SK-N-SH (cell line): Measurements from ENCODE around the gene OTUD4. TPM values are rescaled to one million over a fixed set of nuclear protein-coding genes. Genes with fewer than 3 reads are reported as not detected.

Source experiments
- CTCF ChIA-PET: fragments of 300-600, 350-600 bp; formaldehyde crosslinking; extraction: SDS; loops from one replicate; lab custom pipeline; 2021; lab: Yijun Ruan, JAX
- POLR2A ChIA-PET: fragments of 350-600 bp; sonication (Branson Sonifier 250); formaldehyde crosslinking; extraction: SDS; loops from one replicate; lab custom pipeline; 2020; ENCODE audit warnings: antibody characterized with exemption, inconsistent platforms; lab: Yijun Ruan, JAX
- DNase-seq: peaks from one replicate; pipeline ENCODE4 v3.0.0; 2012
- H2AFZ ChIP-seq: fragments of 200-600 bp; sonication (generic); 2 replicates; pipeline ENCODE4 v1.8.1; 2016; ENCODE audit warnings: antibody characterized with exemption, mild to moderate bottlenecking, low read depth
- H3F3A ChIP-seq: fragments of 200-600 bp; sonication (generic); replicated peaks from 2 replicates; pipeline ENCODE3; 2016; ENCODE audit warnings: antibody characterized with exemption, mild to moderate bottlenecking; ENCODE audit not compliant: insufficient read depth
- H3K27ac ChIP-seq, 2 experiments: fragments of 200-500 bp in 1 of 2; fragments of 200-600 bp in 1 of 2; sonication (Bioruptor generic) in 1 of 2; sonication (generic), shearing (Covaris generic) in 1 of 2; 2 replicates each; pipeline versions ENCODE4 v1.5.1 to v1.6.1; 2014 to 2016; ENCODE audit warnings: low read depth in 2 of 2, inconsistent platforms in 1 of 2, low read length in 1 of 2, mild to moderate bottlenecking in 1 of 2, mixed read lengths in 1 of 2
- H3K27me3 ChIP-seq: fragments of 200-600 bp; sonication (generic), shearing (Covaris generic); 2 replicates; pipeline ENCODE4 v1.6.1; 2016; ENCODE audit warnings: mixed run types; ENCODE audit not compliant: insufficient read depth
- H3K36me3 ChIP-seq, 2 experiments: fragments of 200-500 bp in 1 of 2; fragments of 200-600 bp in 1 of 2; sonication (Bioruptor generic) in 1 of 2; sonication (generic) in 1 of 2; replicated peaks in 1 of 2; 2 replicates each; pipeline versions ENCODE3 to v1.5.1; 2014 to 2016; ENCODE audit warnings: low read length in 1 of 2, mild to moderate bottlenecking in 1 of 2; ENCODE audit not compliant: insufficient read depth in 2 of 2, control insufficient read depth in 1 of 2
- H3K4me1 ChIP-seq, 2 experiments: fragments of 200-500 bp in 1 of 2; fragments of 200-600 bp in 1 of 2; sonication (Bioruptor generic) in 1 of 2; sonication (generic), shearing (Covaris generic) in 1 of 2; 2 replicates each; pipeline versions ENCODE4 v1.5.1 to v1.6.1; 2014 to 2016; ENCODE audit warnings: low read depth in 1 of 2, low read length in 1 of 2, mixed run types in 1 of 2; ENCODE audit not compliant: insufficient read depth in 2 of 2, control insufficient read depth in 1 of 2
- H3K4me2 ChIP-seq: fragments of 200-600 bp; sonication (generic), shearing (Covaris generic); 2 replicates; pipeline ENCODE4 v1.6.1; 2017; ENCODE audit warnings: mixed run types
- H3K4me3 ChIP-seq, 2 experiments: fragments of 200-500 bp in 1 of 2; fragments of 200-600 bp in 1 of 2; sonication (Bioruptor generic) in 1 of 2; sonication (generic), shearing (Covaris generic) in 1 of 2; 2 replicates each; pipeline versions ENCODE4 v1.5.1 to v1.8.1; 2014 to 2016; ENCODE audit warnings: low read depth in 2 of 2, inconsistent platforms in 1 of 2, low read length in 1 of 2, mild to moderate bottlenecking in 1 of 2, mixed read lengths in 1 of 2, moderate library complexity in 1 of 2
- H3K79me2 ChIP-seq: fragments of 200-600 bp; sonication (generic); 2 replicates; pipeline ENCODE4 v1.8.1; 2017; ENCODE audit warnings: mild to moderate bottlenecking; ENCODE audit not compliant: insufficient read depth
- H3K9ac ChIP-seq: fragments of 200-600 bp; sonication (generic); 2 replicates; pipeline ENCODE4 v1.6.1; 2017; ENCODE audit warnings: mixed run types
- H3K9me2 ChIP-seq: fragments of 200-600 bp; sonication (generic); 2 replicates; pipeline ENCODE4 v1.6.1; 2017; ENCODE audit warnings: mixed run types
- H3K9me3 ChIP-seq: fragments of 200-600 bp; sonication (generic); 2 replicates; pipeline ENCODE4 v1.6.1; 2017; ENCODE audit warnings: mixed run types, mild to moderate bottlenecking, moderate library complexity
- H4K20me1 ChIP-seq: fragments of 200-600 bp; sonication (generic); 2 replicates; pipeline ENCODE4 v1.6.1; 2017; ENCODE audit warnings: mild to moderate bottlenecking, mixed run types; ENCODE audit not compliant: insufficient read depth
- CHD2 ChIP-seq: fragments of 150-350 bp; IDR thresholded peaks from 2 replicates; pipeline ENCODE4 v1.6.1; 2018; ENCODE audit warnings: low read length; ENCODE audit not compliant: partially characterized antibody
- ELF1 ChIP-seq: IDR thresholded peaks from 2 replicates; pipeline ENCODE4 v1.4.0; 2012
- EP300 ChIP-seq, 2 experiments: IDR thresholded peaks; 2 replicates each; pipeline versions ENCODE4 v1.4.0 to v1.6.1; 2012; ENCODE audit warnings: borderline replicate concordance in 1 of 2, low read depth in 1 of 2, low read length in 1 of 2
- RAD21 ChIP-seq: IDR thresholded peaks from 2 replicates; pipeline ENCODE4 v1.6.1; 2012; ENCODE audit warnings: mild to moderate bottlenecking, low read length
- RCOR1 ChIP-seq: fragments of 150-350 bp; IDR thresholded peaks from 2 replicates; pipeline ENCODE4 v1.6.1; 2017; ENCODE audit warnings: antibody characterized with exemption, low read length
- REST ChIP-seq: IDR thresholded peaks from 2 replicates; pipeline ENCODE4 v1.6.1; 2012; ENCODE audit warnings: mild to moderate bottlenecking, low read depth, low read length, moderate library complexity
- SIN3A ChIP-seq: IDR thresholded peaks from 2 replicates; pipeline ENCODE4 v1.6.1; 2012; ENCODE audit warnings: low read depth, mild to moderate bottlenecking, low read length, moderate library complexity, borderline replicate concordance
- SMC3 ChIP-seq: IDR thresholded peaks from 2 replicates; pipeline ENCODE4 v1.6.1; 2012; ENCODE audit warnings: low read depth, low read length, improper control_type of control experiment
- TAF1 ChIP-seq: IDR thresholded peaks from 2 replicates; pipeline ENCODE4 v1.6.1; 2012; ENCODE audit warnings: low read depth, mild to moderate bottlenecking, low read length, moderate library complexity, borderline replicate concordance
- YY1 ChIP-seq: IDR thresholded peaks from 2 replicates; pipeline ENCODE4 v1.4.0; 2012; ENCODE audit warnings: low read depth, mild to moderate bottlenecking
- WGBS: methylation state at CpG from one replicate; pipeline ENCODE4 v1.1.6; 2017; ENCODE audit warnings: low lambda C conversion rate; 5-methylcytosine and 5-hydroxymethylcytosine counted together
- polyA plus RNA-seq, 3 experiments: library from polyadenylated mRNA; depleted of rRNA; stranded (reverse); fragments of >200 nt; gene quantifications; 2 replicates each; pipeline ENCODE4 v1.2.3, GENCODE V29; 2012
- TF ChIP-seq, protein P1 (sequence below): IDR thresholded peaks from 2 replicates; pipeline ENCODE4 v1.4.0; 2012; ENCODE audit warnings: low read depth, borderline replicate concordance
- TF ChIP-seq, protein P2 (sequence below): IDR thresholded peaks from 2 replicates; pipeline ENCODE4 v1.4.0; 2012; ENCODE audit warnings: low read depth, borderline replicate concordance
- TF ChIP-seq, protein P3 (sequence below): fragments of 200-600 bp; sonication (generic); IDR thresholded peaks from 2 replicates; pipeline ENCODE4 v1.6.1; 2017; ENCODE audit warnings: antibody characterized with exemption, mild to moderate bottlenecking, moderate library complexity

OTUD4 gene
- polyA plus RNA-seq, 1 of the 3 experiments (the other 2 are of a cell fraction), result 8.5 TPM

- H3K9ac ChIP-seq, result no peak overlapping the region
- no peak overlapping the region for H3K27ac ChIP-seq
- no peaks in the 10 kb centered on the region for H3F3A ChIP-seq
- peaks cover 0 to 3% of the 10 kb centered on the region in 2 experiments; a peak in 1 of 4 replicates for H3K4me1 ChIP-seq
- no peak for TF ChIP-seq REST
- no peak for TF ChIP-seq RAD21
- TF ChIP-seq EP300 (IDR thresholded peaks at IDR 0.05; ENCODE audit: borderline replicate concordance in 1 of 2, low read depth in 1 of 2, low read length in 1 of 2), result no peak
- TF ChIP-seq YY1, result no peak
- TF ChIP-seq SIN3A, result no peak
- TF ChIP-seq, protein P1, sequence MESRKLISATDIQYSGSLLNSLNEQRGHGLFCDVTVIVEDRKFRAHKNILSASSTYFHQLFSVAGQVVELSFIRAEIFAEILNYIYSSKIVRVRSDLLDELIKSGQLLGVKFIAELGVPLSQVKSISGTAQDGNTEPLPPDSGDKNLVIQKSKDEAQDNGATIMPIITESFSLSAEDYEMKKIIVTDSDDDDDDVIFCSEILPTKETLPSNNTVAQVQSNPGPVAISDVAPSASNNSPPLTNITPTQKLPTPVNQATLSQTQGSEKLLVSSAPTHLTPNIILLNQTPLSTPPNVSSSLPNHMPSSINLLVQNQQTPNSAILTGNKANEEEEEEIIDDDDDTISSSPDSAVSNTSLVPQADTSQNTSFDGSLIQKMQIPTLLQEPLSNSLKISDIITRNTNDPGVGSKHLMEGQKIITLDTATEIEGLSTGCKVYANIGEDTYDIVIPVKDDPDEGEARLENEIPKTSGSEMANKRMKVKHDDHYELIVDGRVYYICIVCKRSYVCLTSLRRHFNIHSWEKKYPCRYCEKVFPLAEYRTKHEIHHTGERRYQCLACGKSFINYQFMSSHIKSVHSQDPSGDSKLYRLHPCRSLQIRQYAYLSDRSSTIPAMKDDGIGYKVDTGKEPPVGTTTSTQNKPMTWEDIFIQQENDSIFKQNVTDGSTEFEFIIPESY, result no peak
- no peak for TF ChIP-seq TAF1
- TF ChIP-seq, protein P2, sequence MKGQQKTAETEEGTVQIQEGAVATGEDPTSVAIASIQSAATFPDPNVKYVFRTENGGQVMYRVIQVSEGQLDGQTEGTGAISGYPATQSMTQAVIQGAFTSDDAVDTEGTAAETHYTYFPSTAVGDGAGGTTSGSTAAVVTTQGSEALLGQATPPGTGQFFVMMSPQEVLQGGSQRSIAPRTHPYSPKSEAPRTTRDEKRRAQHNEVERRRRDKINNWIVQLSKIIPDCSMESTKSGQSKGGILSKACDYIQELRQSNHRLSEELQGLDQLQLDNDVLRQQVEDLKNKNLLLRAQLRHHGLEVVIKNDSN, result no peak
- TF ChIP-seq RCOR1, result no peak
- TF ChIP-seq ELF1, result no peak
- no peak for TF ChIP-seq CHD2
- TF ChIP-seq, protein P3, sequence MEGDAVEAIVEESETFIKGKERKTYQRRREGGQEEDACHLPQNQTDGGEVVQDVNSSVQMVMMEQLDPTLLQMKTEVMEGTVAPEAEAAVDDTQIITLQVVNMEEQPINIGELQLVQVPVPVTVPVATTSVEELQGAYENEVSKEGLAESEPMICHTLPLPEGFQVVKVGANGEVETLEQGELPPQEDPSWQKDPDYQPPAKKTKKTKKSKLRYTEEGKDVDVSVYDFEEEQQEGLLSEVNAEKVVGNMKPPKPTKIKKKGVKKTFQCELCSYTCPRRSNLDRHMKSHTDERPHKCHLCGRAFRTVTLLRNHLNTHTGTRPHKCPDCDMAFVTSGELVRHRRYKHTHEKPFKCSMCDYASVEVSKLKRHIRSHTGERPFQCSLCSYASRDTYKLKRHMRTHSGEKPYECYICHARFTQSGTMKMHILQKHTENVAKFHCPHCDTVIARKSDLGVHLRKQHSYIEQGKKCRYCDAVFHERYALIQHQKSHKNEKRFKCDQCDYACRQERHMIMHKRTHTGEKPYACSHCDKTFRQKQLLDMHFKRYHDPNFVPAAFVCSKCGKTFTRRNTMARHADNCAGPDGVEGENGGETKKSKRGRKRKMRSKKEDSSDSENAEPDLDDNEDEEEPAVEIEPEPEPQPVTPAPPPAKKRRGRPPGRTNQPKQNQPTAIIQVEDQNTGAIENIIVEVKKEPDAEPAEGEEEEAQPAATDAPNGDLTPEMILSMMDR, result no peak
- TF ChIP-seq SMC3, result no peak
- H3K9me2 ChIP-seq, result no peaks in the 10 kb centered on the region
- H4K20me1 ChIP-seq, result no peaks in the 10 kb centered on the region
- 77% methylated on average over 4 of the region's 4 CpGs for WGBS
- no peak for DNase-seq
- H3K4me3 ChIP-seq, result no peak overlapping the region
- H3K36me3 ChIP-seq, result no peaks in the 10 kb centered on the region
- no peaks in the 10 kb centered on the region for H3K79me2 ChIP-seq
- no peaks in the 10 kb centered on the region for H3K9me3 ChIP-seq
- POLR2A ChIA-PET, result no interaction called here
- no peak overlapping the region for H3K4me2 ChIP-seq
- no peak overlapping the region for H2AFZ ChIP-seq
- CTCF ChIA-PET, result no interaction called here
- no peaks in the 10 kb centered on the region for H3K27me3 ChIP-seq
Measured at GRCh38 chr4:145200366-145200765, 20.0 kb upstream of the OTUD4 start.
